ENCODE data around the gene RNF187.

DNA sequence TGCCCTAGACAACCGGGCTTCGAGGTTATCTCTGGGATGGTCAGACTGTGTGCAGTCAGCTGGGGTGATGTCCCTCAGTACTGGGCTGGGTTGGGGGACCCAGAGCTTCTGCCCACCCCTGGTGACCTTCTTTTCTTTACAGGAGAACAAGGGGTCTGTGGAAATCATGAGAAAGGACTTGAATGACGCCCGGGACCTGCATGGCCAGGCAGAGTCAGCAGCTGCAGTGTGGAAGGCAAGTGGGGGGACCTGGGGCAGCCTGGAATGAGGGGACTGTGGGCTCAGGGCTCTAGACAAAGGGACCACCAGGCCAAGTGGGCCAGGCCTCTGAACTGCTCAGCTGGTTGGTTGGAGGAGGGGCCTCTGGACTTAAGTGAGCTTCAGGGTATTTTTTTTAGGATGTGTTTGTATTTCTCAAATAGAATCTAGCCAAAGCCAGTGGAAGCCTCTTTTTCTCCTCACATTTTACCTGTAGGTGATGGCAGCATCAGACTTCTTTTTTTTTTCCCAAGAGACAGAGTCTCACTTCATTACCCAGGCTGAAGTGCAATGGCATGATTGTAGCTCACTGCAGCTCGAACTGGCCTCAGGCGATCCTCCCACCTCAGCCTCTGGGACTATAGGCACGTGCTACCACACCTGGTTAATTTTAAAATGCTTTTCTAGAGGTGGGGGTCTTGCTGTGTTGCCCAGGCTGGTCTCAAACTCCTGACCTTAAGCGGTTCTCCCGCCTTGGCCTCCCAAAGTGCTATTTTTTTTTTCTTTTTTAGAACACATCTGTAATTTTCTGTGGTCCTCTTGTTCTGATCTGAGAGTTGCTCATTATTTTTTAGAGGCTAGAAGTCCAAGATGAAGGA, 1.9 kb downstream of the RNF187 start:
- no peak for TF ChIP-seq ZFP3 (CRISPR knock-in tag; IDR thresholded peaks at IDR 0.05)
- TF ChIP-seq, protein P1, sequence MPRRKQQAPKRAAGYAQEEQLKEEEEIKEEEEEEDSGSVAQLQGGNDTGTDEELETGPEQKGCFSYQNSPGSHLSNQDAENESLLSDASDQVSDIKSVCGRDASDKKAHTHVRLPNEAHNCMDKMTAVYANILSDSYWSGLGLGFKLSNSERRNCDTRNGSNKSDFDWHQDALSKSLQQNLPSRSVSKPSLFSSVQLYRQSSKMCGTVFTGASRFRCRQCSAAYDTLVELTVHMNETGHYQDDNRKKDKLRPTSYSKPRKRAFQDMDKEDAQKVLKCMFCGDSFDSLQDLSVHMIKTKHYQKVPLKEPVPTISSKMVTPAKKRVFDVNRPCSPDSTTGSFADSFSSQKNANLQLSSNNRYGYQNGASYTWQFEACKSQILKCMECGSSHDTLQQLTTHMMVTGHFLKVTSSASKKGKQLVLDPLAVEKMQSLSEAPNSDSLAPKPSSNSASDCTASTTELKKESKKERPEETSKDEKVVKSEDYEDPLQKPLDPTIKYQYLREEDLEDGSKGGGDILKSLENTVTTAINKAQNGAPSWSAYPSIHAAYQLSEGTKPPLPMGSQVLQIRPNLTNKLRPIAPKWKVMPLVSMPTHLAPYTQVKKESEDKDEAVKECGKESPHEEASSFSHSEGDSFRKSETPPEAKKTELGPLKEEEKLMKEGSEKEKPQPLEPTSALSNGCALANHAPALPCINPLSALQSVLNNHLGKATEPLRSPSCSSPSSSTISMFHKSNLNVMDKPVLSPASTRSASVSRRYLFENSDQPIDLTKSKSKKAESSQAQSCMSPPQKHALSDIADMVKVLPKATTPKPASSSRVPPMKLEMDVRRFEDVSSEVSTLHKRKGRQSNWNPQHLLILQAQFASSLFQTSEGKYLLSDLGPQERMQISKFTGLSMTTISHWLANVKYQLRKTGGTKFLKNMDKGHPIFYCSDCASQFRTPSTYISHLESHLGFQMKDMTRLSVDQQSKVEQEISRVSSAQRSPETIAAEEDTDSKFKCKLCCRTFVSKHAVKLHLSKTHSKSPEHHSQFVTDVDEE (CRISPR knock-in tag; IDR thresholded peaks at IDR 0.05): no peak

All from SK-N-SH treated with all-trans-retinoic acid at 6 μM for 48 hours (cell line).